Activated T-helper 9 cell treated with anti-CD3 and anti-CD28 coated beads, Interleukin-2, amount 50 U/mL, for 16 hours (primary cell): ENCODE measurements around the gene DNAJB6.

Experiments used
- DNase-seq: peaks from one replicate; pipeline ENCODE4 v3.0.0-alpha.2; 2020; ENCODE audit warnings: low read depth

The DNAJB6 gene

GRCh38 chr7:157368955-157369354 is 32.2 kb downstream of the DNAJB6 start:
- DNase-seq: no peak

- DNase-seq: no peak
These were observed 33.9 kb downstream of the DNAJB6 start for GRCh38 chr7:157370742-157371141.

- no peak for DNase-seq
These were observed 34.5 kb downstream of the DNAJB6 start for GRCh38 chr7:157371296-157371695.

GRCh38 chr7:157372300-157373232 is 35.8 kb downstream of the DNAJB6 start:
- no peak for DNase-seq

GRCh38 chr7:157373493-157373892 is 36.7 kb downstream of the DNAJB6 start:
- DNase-seq: no peak

GRCh38 chr7:157375410-157375809 is 38.6 kb downstream of the DNAJB6 start:
- DNase-seq: no peak

- DNase-seq: no peak
These were observed 40.8 kb downstream of the DNAJB6 start for GRCh38 chr7:157377436-157378124.

- no peak for DNase-seq
These were observed 41.6 kb downstream of the DNAJB6 start for GRCh38 chr7:157378390-157378789.

- DNase-seq: no peak
These were observed 42.7 kb downstream of the DNAJB6 start for GRCh38 chr7:157379493-157379892.

- DNase-seq: no peak
These were observed 43.6 kb downstream of the DNAJB6 start for GRCh38 chr7:157380416-157380815.

GRCh38 chr7:157383868-157384267 is 47.1 kb downstream of the DNAJB6 start:
- no peak for DNase-seq

- DNase-seq: no peak
These were observed 47.5 kb downstream of the DNAJB6 start for GRCh38 chr7:157384301-157384700.

GRCh38 chr7:157386979-157387800 is 50.4 kb downstream of the DNAJB6 start:
- DNase-seq: peak; percentile 75

- DNase-seq: no peak
These were observed 51.5 kb downstream of the DNAJB6 start for GRCh38 chr7:157388301-157388700.

- no peak for DNase-seq
These were observed 53.3 kb downstream of the DNAJB6 start for GRCh38 chr7:157389951-157390730.

- DNase-seq: no peak
These were observed 54.4 kb downstream of the DNAJB6 start for GRCh38 chr7:157391036-157391710.

GRCh38 chr7:157392256-157393037 is 55.6 kb downstream of the DNAJB6 start:
- DNase-seq: no peak

GRCh38 chr7:157394246-157395191 is 57.7 kb downstream of the DNAJB6 start:
- no peak for DNase-seq

- no peak for DNase-seq
These were observed 58.4 kb downstream of the DNAJB6 start for GRCh38 chr7:157395206-157395605.
